ENCODE data around the gene HAO1. TPM values are rescaled to one million over a fixed set of nuclear protein-coding genes. Genes with fewer than 3 reads are reported as not detected.
A peak's percentile ranks its signal among the peaks of the same experiment; 100 is the strongest.

Gene HAO1
- total and polyA plus RNA-seq, 2 of the 13 experiments (the other 11 are each of a cell fraction or from before 2014, with no cell fraction given): 0.03 TPM; not detected in 1

DNA sequence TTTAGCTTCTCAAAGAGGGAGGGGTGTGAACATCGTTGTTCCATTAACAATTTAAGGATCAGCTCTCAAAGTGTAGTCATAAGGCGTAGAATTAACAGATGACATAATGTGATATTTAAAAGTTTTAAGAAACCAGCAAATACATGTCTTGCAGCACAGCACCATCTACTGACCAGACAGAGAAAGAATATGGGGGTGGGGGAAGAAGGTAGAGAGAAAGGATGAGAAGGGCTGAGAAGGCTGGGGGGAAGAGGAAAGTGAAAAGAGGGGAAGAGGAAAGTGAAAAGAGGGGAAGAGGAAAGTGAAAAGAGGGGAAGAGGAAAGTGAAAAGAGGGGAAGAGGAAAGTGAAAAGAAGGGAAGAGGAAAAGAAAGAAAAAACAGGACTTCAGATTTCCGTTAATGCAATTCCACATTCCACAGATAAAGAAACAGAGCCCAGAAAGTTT is 80.9 kb downstream of the HAO1 start:
- no peak for FAIRE-seq
- H2AFZ ChIP-seq (ENCODE audit: low read length): no peak overlapping the region
- no peak overlapping the region for H3K9ac ChIP-seq (ENCODE audit: insufficient read depth, low read depth, low read length)
- ChIA-PET CTCF (ENCODE audit: low intra/inter-chr PET ratio, low total read pairs) (interaction anchor here (1.1 to 1.8 kb wide), 2 partner anchors 746 to 1030 kb away, joined by 4 to 16 read pairs; no protein-coding TSS in a partner anchor), POLR2A (no interaction called here)
- intact Hi-C loops (cut with micrococcal nuclease; ENCODE audit: unreplicated experiment) (loop anchor here (1.0 to 2.0 kb wide), 2 partner anchors 573 to 745 kb away; no protein-coding TSS in a partner anchor), in situ Hi-C loops (cut with HindIII; ENCODE audit: extremely low pct_ligation_motif_present, low pct_unique_long_range_greater_than_20kb) (loop anchor here (5.0 to 10.0 kb wide), 2 partner anchors 747 to 1025 kb away; no protein-coding TSS in a partner anchor)
- no TSS peak for BruUV-seq (replicated peaks)
- H3K27me3 ChIP-seq (ENCODE audit: control insufficient read depth in 1 of 2, insufficient read depth in 2 of 2, low read length in 2 of 2): no peaks in the 10 kb centered on the region
- no peak overlapping the region for H3K27ac ChIP-seq (ENCODE audit: extremely low read length, insufficient read depth, low read length)
- H3K36me3 ChIP-seq (replicated peaks in 1 of 2; ENCODE audit: control insufficient read depth in 1 of 2, insufficient read depth in 2 of 2, low read length in 2 of 2): no peaks in the 10 kb centered on the region
- 12% methylated on average over 3 of the region's 3 CpGs for WGBS (ENCODE audit: low lambda C conversion rate)
- ATAC-seq: peak; percentile 79
- no peak overlapping the region for H3K4me2 ChIP-seq (ENCODE audit: low read depth, low read length)
- no peaks in the 10 kb centered on the region for H3K4me1 ChIP-seq (ENCODE audit: insufficient read depth, low read length)
- H3K79me2 ChIP-seq (ENCODE audit: insufficient read depth, low read length): no peaks in the 10 kb centered on the region
- no peaks in the 10 kb centered on the region for H3K9me3 ChIP-seq (ENCODE audit: low read length)
- H4K20me1 ChIP-seq (ENCODE audit: insufficient read depth, low read length): no peaks in the 10 kb centered on the region
- H3K4me3 ChIP-seq (replicated peaks in 1 of 3; ENCODE audit: insufficient read depth in 1 of 3, low read depth in 2 of 3, low read length in 3 of 3): no peak overlapping the region
- peak; percentile 47 for DNase-seq (ENCODE audit: low spot score)
- TF ChIP-seq RCOR2 (CRISPR knock-in tag; IDR thresholded peaks at IDR 0.05) (no peak), ZNF607 (CRISPR knock-in tag; IDR thresholded peaks at IDR 0.05; ENCODE audit: borderline replicate concordance) (no peak), NCOR1 (IDR thresholded peaks at IDR 0.05; ENCODE audit: borderline replicate concordance, low read length) (no peak), NKX3-1 (CRISPR knock-in tag; IDR thresholded peaks at IDR 0.05) (no peak), SRSF1 (optimal IDR thresholded peaks at IDR 0.05; ENCODE audit: low read depth, low read length) (no peak), SMC3 (IDR thresholded peaks at IDR 0.05; ENCODE audit: low read length) (peak; percentile 67; the same call in 1 of the 2 replicates), SRSF9 (IDR thresholded peaks at IDR 0.05; ENCODE audit: borderline replicate concordance, insufficient read depth, low read depth, low read length, poor library complexity, severe bottlenecking) (peak; percentile 83)
- TF ChIP-seq, protein P1, sequence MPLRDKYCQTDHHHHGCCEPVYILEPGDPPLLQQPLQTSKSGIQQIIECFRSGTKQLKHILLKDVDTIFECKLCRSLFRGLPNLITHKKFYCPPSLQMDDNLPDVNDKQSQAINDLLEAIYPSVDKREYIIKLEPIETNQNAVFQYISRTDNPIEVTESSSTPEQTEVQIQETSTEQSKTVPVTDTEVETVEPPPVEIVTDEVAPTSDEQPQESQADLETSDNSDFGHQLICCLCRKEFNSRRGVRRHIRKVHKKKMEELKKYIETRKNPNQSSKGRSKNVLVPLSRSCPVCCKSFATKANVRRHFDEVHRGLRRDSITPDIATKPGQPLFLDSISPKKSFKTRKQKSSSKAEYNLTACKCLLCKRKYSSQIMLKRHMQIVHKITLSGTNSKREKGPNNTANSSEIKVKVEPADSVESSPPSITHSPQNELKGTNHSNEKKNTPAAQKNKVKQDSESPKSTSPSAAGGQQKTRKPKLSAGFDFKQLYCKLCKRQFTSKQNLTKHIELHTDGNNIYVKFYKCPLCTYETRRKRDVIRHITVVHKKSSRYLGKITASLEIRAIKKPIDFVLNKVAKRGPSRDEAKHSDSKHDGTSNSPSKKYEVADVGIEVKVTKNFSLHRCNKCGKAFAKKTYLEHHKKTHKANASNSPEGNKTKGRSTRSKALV (CRISPR knock-in tag; IDR thresholded peaks at IDR 0.05): no peak
- TF ChIP-seq, protein P2, sequence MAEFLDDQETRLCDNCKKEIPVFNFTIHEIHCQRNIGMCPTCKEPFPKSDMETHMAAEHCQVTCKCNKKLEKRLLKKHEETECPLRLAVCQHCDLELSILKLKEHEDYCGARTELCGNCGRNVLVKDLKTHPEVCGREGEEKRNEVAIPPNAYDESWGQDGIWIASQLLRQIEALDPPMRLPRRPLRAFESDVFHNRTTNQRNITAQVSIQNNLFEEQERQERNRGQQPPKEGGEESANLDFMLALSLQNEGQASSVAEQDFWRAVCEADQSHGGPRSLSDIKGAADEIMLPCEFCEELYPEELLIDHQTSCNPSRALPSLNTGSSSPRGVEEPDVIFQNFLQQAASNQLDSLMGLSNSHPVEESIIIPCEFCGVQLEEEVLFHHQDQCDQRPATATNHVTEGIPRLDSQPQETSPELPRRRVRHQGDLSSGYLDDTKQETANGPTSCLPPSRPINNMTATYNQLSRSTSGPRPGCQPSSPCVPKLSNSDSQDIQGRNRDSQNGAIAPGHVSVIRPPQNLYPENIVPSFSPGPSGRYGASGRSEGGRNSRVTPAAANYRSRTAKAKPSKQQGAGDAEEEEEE (CRISPR knock-in tag; IDR thresholded peaks at IDR 0.05; ENCODE audit: borderline replicate concordance): no peak
- TF ChIP-seq, protein P3, sequence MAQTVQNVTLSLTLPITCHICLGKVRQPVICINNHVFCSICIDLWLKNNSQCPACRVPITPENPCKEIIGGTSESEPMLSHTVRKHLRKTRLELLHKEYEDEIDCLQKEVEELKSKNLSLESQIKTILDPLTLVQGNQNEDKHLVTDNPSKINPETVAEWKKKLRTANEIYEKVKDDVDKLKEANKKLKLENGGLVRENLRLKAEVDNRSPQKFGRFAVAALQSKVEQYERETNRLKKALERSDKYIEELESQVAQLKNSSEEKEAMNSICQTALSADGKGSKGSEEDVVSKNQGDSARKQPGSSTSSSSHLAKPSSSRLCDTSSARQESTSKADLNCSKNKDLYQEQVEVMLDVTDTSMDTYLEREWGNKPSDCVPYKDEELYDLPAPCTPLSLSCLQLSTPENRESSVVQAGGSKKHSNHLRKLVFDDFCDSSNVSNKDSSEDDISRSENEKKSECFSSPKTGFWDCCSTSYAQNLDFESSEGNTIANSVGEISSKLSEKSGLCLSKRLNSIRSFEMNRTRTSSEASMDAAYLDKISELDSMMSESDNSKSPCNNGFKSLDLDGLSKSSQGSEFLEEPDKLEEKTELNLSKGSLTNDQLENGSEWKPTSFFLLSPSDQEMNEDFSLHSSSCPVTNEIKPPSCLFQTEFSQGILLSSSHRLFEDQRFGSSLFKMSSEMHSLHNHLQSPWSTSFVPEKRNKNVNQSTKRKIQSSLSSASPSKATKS (CRISPR knock-in tag; IDR thresholded peaks at IDR 0.05): no peak
- TF ChIP-seq, protein P4, sequence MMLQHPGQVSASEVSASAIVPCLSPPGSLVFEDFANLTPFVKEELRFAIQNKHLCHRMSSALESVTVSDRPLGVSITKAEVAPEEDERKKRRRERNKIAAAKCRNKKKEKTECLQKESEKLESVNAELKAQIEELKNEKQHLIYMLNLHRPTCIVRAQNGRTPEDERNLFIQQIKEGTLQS (CRISPR knock-in tag; IDR thresholded peaks at IDR 0.05): no peak
- TF ChIP-seq, protein P5, sequence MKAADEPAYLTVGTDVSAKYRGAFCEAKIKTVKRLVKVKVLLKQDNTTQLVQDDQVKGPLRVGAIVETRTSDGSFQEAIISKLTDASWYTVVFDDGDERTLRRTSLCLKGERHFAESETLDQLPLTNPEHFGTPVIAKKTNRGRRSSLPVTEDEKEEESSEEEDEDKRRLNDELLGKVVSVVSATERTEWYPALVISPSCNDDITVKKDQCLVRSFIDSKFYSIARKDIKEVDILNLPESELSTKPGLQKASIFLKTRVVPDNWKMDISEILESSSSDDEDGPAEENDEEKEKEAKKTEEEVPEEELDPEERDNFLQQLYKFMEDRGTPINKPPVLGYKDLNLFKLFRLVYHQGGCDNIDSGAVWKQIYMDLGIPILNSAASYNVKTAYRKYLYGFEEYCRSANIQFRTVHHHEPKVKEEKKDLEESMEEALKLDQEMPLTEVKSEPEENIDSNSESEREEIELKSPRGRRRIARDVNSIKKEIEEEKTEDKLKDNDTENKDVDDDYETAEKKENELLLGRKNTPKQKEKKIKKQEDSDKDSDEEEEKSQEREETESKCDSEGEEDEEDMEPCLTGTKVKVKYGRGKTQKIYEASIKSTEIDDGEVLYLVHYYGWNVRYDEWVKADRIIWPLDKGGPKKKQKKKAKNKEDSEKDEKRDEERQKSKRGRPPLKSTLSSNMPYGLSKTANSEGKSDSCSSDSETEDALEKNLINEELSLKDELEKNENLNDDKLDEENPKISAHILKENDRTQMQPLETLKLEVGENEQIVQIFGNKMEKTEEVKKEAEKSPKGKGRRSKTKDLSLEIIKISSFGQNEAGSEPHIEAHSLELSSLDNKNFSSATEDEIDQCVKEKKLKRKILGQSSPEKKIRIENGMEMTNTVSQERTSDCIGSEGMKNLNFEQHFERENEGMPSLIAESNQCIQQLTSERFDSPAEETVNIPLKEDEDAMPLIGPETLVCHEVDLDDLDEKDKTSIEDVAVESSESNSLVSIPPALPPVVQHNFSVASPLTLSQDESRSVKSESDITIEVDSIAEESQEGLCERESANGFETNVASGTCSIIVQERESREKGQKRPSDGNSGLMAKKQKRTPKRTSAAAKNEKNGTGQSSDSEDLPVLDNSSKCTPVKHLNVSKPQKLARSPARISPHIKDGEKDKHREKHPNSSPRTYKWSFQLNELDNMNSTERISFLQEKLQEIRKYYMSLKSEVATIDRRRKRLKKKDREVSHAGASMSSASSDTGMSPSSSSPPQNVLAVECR (CRISPR knock-in tag; IDR thresholded peaks at IDR 0.05; ENCODE audit: borderline replicate concordance): no peak
